Loucy (cell line): ENCODE measurements around the gene SLC35F3.

ENCODE experiments used
- H2AFZ ChIP-seq: fragments of 200-600 bp; sonication (generic); 2 replicates; pipeline ENCODE4 v1.6.0; 2016; ENCODE audit warnings: antibody characterized with exemption, mild to moderate bottlenecking, low read length, moderate library complexity
- H3F3A ChIP-seq: fragments of 200-600 bp; 2 replicates; pipeline ENCODE4 v1.6.0; 2016; ENCODE audit warnings: antibody characterized with exemption, low read depth, mild to moderate bottlenecking
- H3K27me3 ChIP-seq: fragments of 200-600 bp; sonication (generic); 2 replicates; pipeline ENCODE4 v1.6.1; 2014; ENCODE audit warnings: low read length, mild to moderate bottlenecking; ENCODE audit not compliant: insufficient read depth, poor library complexity, severe bottlenecking
- H3K36me3 ChIP-seq: fragments of 200-600 bp; sonication (generic); 2 replicates; pipeline ENCODE4 v1.6.1; 2016; ENCODE audit warnings: low read length; ENCODE audit not compliant: insufficient read depth
- H3K4me1 ChIP-seq: fragments of 200-600 bp; sonication (generic); 2 replicates; pipeline ENCODE4 v1.5.1; 2014; ENCODE audit warnings: low read length, mild to moderate bottlenecking; ENCODE audit not compliant: insufficient read depth, poor library complexity, severe bottlenecking
- H3K4me2 ChIP-seq: fragments of 200-600 bp; sonication (generic); 2 replicates; pipeline ENCODE4 v1.6.0; 2014; ENCODE audit warnings: antibody characterized with exemption, low read length, low read depth, mild to moderate bottlenecking; ENCODE audit not compliant: poor library complexity, severe bottlenecking
- H3K4me3 ChIP-seq: fragments of 200-600 bp; sonication (generic); 2 replicates; pipeline ENCODE4 v1.5.1; 2014; ENCODE audit warnings: low read length, mild to moderate bottlenecking, mixed read lengths; ENCODE audit not compliant: poor library complexity, severe bottlenecking
- H3K79me2 ChIP-seq: fragments of 200-600 bp; sonication (generic); 2 replicates; pipeline ENCODE4 v1.6.1; 2014; ENCODE audit warnings: low read length; ENCODE audit not compliant: insufficient read depth
- H3K9ac ChIP-seq: fragments of 200-600 bp; sonication (generic); 2 replicates; pipeline ENCODE4 v1.6.0; 2014; ENCODE audit warnings: mild to moderate bottlenecking, low read depth, low read length, moderate library complexity; ENCODE audit not compliant: poor library complexity, severe bottlenecking
- H3K9me2 ChIP-seq: fragments of 200-600 bp; sonication (generic); replicated peaks from 2 replicates; pipeline ENCODE4 v1.6.1; 2016; ENCODE audit warnings: low read depth, low read length, mixed read lengths
- H3K9me3 ChIP-seq: fragments of 200-600 bp; sonication (generic); 2 replicates; pipeline ENCODE4 v1.6.1; 2014; ENCODE audit warnings: mild to moderate bottlenecking, antibody characterized with exemption, low read length, low read depth; ENCODE audit not compliant: insufficient read depth
- H4K20me1 ChIP-seq: fragments of 200-600 bp; sonication (generic); 2 replicates; pipeline ENCODE4 v1.6.0; 2014; ENCODE audit warnings: antibody characterized with exemption, low read length, mild to moderate bottlenecking; ENCODE audit not compliant: insufficient read depth, poor library complexity, severe bottlenecking
- CTCF ChIP-seq: fragments of 200-600 bp; sonication (generic); conservative IDR thresholded peaks from 2 replicates; pipeline ENCODE4 v1.5.1; 2014; ENCODE audit warnings: mild to moderate bottlenecking, antibody characterized with exemption, low read length
- EZH2phosphoT487 ChIP-seq: fragments of 200-600 bp; IDR thresholded peaks from 2 replicates; pipeline ENCODE4 v1.6.1; 2018; ENCODE audit warnings: antibody characterized with exemption, mild to moderate bottlenecking, moderate library complexity, borderline replicate concordance

Gene SLC35F3

DNA sequence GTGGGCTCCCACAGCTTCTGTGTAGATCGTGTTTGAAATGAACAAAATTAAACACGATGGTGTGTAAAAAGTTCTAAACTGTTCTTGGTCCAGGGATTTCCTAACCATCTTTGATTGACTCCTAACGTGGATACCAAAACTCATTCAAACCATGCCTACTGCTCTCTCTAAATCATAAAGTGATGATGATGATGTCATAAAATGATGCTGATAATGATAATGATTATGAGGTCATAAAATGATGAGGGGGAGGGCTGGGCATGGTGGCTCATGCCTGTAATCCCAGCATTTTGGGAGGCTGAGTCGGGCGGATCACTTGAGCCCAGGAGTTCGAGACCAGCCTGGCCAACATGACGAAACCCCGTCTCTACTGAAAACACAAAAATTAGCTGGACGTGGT lies 335.5 kb downstream of the SLC35F3 start:
- Histone ChIP-seq H3K4me1 (peaks cover 12% of the 10 kb centered on the region), H3K4me3 (no peak overlapping the region), H3F3A (no peaks in the 10 kb centered on the region), H2AFZ (no peak overlapping the region), H3K36me3 (no peaks in the 10 kb centered on the region), H3K9me3 (no peaks in the 10 kb centered on the region), H3K79me2 (no peaks in the 10 kb centered on the region), H3K27me3 (no peaks in the 10 kb centered on the region), H3K9me2 (no peaks in the 10 kb centered on the region), H4K20me1 (no peaks in the 10 kb centered on the region), H3K9ac (no peak overlapping the region), H3K4me2 (no peak overlapping the region)
- TF ChIP-seq EZH2phosphoT487 (no peak), CTCF (no peak)

DNA sequence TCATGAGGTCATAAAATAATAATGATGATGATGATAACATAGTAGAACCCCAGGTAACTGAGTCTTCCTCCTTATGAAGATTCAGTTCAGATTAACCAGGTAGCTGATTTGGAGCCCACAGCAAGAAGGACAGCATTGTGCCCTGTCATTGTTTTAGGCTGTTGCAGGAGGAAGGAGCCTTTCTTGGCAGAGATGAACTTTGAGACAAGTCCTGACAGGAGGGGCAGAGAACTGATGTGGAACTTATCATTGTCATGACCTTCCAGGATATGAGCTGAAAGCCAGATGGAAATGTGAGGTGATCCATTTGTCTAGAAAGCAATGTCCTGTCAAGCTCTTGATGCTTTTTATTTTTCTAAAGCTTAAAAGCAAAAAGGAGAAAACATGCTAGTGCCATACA lies 336.2 kb downstream of the SLC35F3 start:
- Histone ChIP-seq H3F3A (no peaks in the 10 kb centered on the region), H3K9me2 (no peaks in the 10 kb centered on the region), H3K9me3 (no peaks in the 10 kb centered on the region), H3K36me3 (no peaks in the 10 kb centered on the region), H3K4me1 (peaks cover 7% of the 10 kb centered on the region), H3K4me2 (no peak overlapping the region), H3K4me3 (no peak overlapping the region), H3K9ac (no peak overlapping the region), H2AFZ (no peak overlapping the region), H4K20me1 (no peaks in the 10 kb centered on the region), H3K79me2 (no peaks in the 10 kb centered on the region), H3K27me3 (no peaks in the 10 kb centered on the region)
- TF ChIP-seq EZH2phosphoT487 = no peak
- TF ChIP-seq CTCF = no peak

DNA sequence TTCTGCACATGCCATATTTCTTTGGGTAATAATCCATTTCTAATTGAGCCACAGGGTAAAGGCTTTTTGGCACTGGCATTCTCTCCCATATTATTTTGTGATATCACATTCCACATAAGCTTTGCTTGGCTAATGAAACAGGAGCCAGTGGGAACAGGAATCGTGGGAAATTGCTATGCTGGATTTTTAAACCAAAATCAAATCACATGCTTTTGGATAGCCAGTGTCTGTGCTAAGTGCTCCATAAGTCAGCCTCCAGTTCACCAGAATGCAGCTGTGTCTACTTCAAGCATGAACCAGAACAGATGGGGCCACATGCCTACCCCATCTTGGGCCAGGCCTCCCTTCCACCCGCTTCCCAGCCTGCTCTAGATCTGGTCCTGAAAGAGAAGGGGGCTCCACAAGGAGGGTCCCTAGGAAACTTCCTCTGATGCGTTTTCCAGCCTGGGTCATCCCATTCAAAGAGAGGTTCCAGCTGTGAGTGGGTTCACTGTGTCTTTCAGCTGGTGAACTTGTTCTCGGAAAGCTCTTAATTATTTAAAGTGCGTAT lies 337.5 kb downstream of the SLC35F3 start:
- H2AFZ ChIP-seq = no peak overlapping the region
- no peak overlapping the region for H3K4me2 ChIP-seq
- H4K20me1 ChIP-seq = no peaks in the 10 kb centered on the region
- no peaks in the 10 kb centered on the region for H3K9me3 ChIP-seq
- H3F3A ChIP-seq = no peaks in the 10 kb centered on the region
- TF ChIP-seq CTCF (no peak), EZH2phosphoT487 (no peak)
- no peak overlapping the region for H3K9ac ChIP-seq
- H3K9me2 ChIP-seq = no peaks in the 10 kb centered on the region
- H3K4me3 ChIP-seq = no peak overlapping the region
- H3K4me1 ChIP-seq = peaks cover 16% of the 10 kb centered on the region
- no peaks in the 10 kb centered on the region for H3K79me2 ChIP-seq
- H3K27me3 ChIP-seq = no peaks in the 10 kb centered on the region
- H3K36me3 ChIP-seq = no peaks in the 10 kb centered on the region
